K562 (cell line): ENCODE data around the gene TRAK1. TPM values are rescaled to one million over a fixed set of nuclear protein-coding genes. Genes with fewer than 3 reads are reported as not detected.

Source experiments
- ATAC-seq: fragments of 200-7000 bp; cut with Tn5 transposase; 3 replicates; pipeline ENCODE4 v1.9.1; 2020; ENCODE audit warnings: moderate library complexity
- BruUV-seq: library from RNA; stranded (reverse); fragments of 400-500 nt; replicated peaks from 2 replicates; lab custom pipeline; 2021; lab: Mats Ljungman, UMichigan
- CTCF ChIA-PET: fragments of 300-600 bp; formaldehyde crosslinking; extraction: SDS; loops from one replicate; lab custom pipeline; 2021; ENCODE audit warnings: low intra/inter-chr PET ratio; lab: Yijun Ruan, JAX
- POLR2A ChIA-PET: fragments of 300-600, 350-650 bp; sonication (Branson Sonifier 250); formaldehyde crosslinking; extraction: SDS; loops from one replicate; lab custom pipeline; 2021; ENCODE audit warnings: antibody characterized with exemption, inconsistent platforms; lab: Yijun Ruan, JAX
- DNase-seq, 4 experiments: peaks; one replicate each; pipeline versions ENCODE4 v3.0.0 to v3.0.0-alpha.2; 2011 to 2018; ENCODE audit warnings: low spot score in 3 of 4, mixed read lengths in 3 of 4; ENCODE audit errors: extremely low read depth in 1 of 4
- FAIRE-seq: peaks from 2 replicates; lab custom pipeline; 2011; peaks lifted over from hg19 to GRCh38; lab: Jason Lieb, UNC
- H2AFZ ChIP-seq: 2 replicates; pipeline ENCODE4 v1.6.0; 2011; ENCODE audit warnings: low read depth, low read length, control low read depth, inconsistent platforms
- H3K27ac ChIP-seq: fragments of 200-600 bp; 3 replicates; pipeline ENCODE4 v1.8.0; 2011; ENCODE audit warnings: low read depth, mild to moderate bottlenecking, control low read depth, inconsistent platforms, low read length, moderate library complexity, mixed read lengths; ENCODE audit errors: extremely low read depth
- H3K27me3 ChIP-seq, 2 experiments: fragments of 300-600 bp in 1 of 2; 2 replicates in 1 of 2; 3 replicates in 1 of 2; pipeline versions ENCODE4 v1.6.0 to v1.8.0; 2011; ENCODE audit warnings: inconsistent platforms in 2 of 2, low read length in 2 of 2, mild to moderate bottlenecking in 1 of 2, mixed read lengths in 1 of 2, moderate library complexity in 1 of 2; ENCODE audit not compliant: control insufficient read depth in 2 of 2, insufficient read depth in 2 of 2
- H3K36me3 ChIP-seq: fragments of 300-600 bp; 3 replicates; pipeline ENCODE4 v1.8.0; 2011; ENCODE audit warnings: mild to moderate bottlenecking, low read length, inconsistent platforms; ENCODE audit not compliant: control insufficient read depth, insufficient read depth
- H3K4me1 ChIP-seq, 2 experiments: fragments of 200-600 bp in 1 of 2; replicated peaks in 1 of 2; 2 replicates in 1 of 2; 3 replicates in 1 of 2; pipeline versions ENCODE4 v1.5.1 to v1.8.0; 2011; ENCODE audit warnings: inconsistent platforms in 2 of 2, low read length in 2 of 2, mild to moderate bottlenecking in 1 of 2, mixed read lengths in 1 of 2, moderate library complexity in 1 of 2; ENCODE audit not compliant: control insufficient read depth in 2 of 2, insufficient read depth in 2 of 2
- H3K4me2 ChIP-seq: 2 replicates; pipeline ENCODE4 v1.6.1; 2011; ENCODE audit warnings: low read length, control low read depth, inconsistent platforms, mixed read lengths; ENCODE audit not compliant: insufficient read depth
- H3K4me3 ChIP-seq: fragments of 200-600 bp; sonication (generic), shearing (Covaris generic); 2 replicates; pipeline ENCODE4 v1.5.1; 2016; ENCODE audit warnings: control low read depth, inconsistent platforms
- H3K79me2 ChIP-seq: fragments of 200-600 bp; 3 replicates; pipeline ENCODE4 v1.8.0; 2011; ENCODE audit warnings: low read length, inconsistent platforms; ENCODE audit not compliant: control insufficient read depth, insufficient read depth
- H3K9ac ChIP-seq, 2 experiments: 2 replicates each; pipeline versions ENCODE4 v1.6.0 to v1.6.1; 2011; ENCODE audit warnings: low read depth in 2 of 2, low read length in 2 of 2, control low read depth in 1 of 2, inconsistent platforms in 1 of 2, mild to moderate bottlenecking in 1 of 2, mixed read lengths in 1 of 2; ENCODE audit not compliant: insufficient read depth in 1 of 2
- H3K9me1 ChIP-seq: one replicate; pipeline ENCODE4 v1.6.0; 2011; ENCODE audit warnings: inconsistent platforms, mild to moderate bottlenecking, low read length, moderate library complexity; ENCODE audit not compliant: control insufficient read depth, insufficient read depth
- H3K9me3 ChIP-seq: replicated peaks from 2 replicates; pipeline ENCODE4 v1.5.1; 2011; ENCODE audit warnings: low read depth, low read length, inconsistent platforms; ENCODE audit not compliant: control insufficient read depth, insufficient read depth
- H4K20me1 ChIP-seq: replicated peaks from 2 replicates; pipeline ENCODE4 v1.6.1; 2011; ENCODE audit warnings: low read length, inconsistent platforms, mixed read lengths; ENCODE audit not compliant: control insufficient read depth, insufficient read depth
- ATF7 ChIP-seq: fragments of 450-650 bp; IDR thresholded peaks from 2 replicates; pipeline ENCODE4 v1.7.1; 2014; ENCODE audit warnings: mild to moderate bottlenecking, moderate library complexity
- PHB ChIP-seq: fragments of 250-450 bp; sonication (Bioruptor Pico); IDR thresholded peaks from 2 replicates; pipeline ENCODE4 v1.5.0; 2021
- SREBF2 ChIP-seq: sonication (generic); formaldehyde crosslinking; IDR thresholded peaks from 2 replicates; pipeline ENCODE4 v1.4.0; 2020; ENCODE audit warnings: mild to moderate bottlenecking, missing genetic modification reagents
- STAG1 ChIP-seq: sonication (generic); formaldehyde crosslinking; IDR thresholded peaks from 2 replicates; pipeline ENCODE4 v1.5.0; 2020; ENCODE audit warnings: missing genetic modification reagents, borderline replicate concordance
- TARDBP ChIP-seq: fragments of 450-650 bp; IDR thresholded peaks from 2 replicates; pipeline ENCODE4 v1.6.1; 2016
- TEAD1 ChIP-seq, 2 experiments: fragments of 450-650 bp in 1 of 2; sonication (generic) in 1 of 2; formaldehyde crosslinking; IDR thresholded peaks; 2 replicates each; pipeline versions ENCODE4 v1.4.0 to v1.8.0; 2020 to 2022; ENCODE audit warnings: mild to moderate bottlenecking in 2 of 2, missing genetic modification reagents in 1 of 2
- WGBS: fragments of 100-300 bp; shearing (Covaris generic); methylation state at CpG from one replicate; pipeline ENCODE4 v1.1.6; 2016; ENCODE audit warnings: low coverage, mixed read lengths; ENCODE audit not compliant: insufficient coverage; ENCODE audit errors: missing lambda C conversion rate; 5-methylcytosine and 5-hydroxymethylcytosine counted together
- in situ Hi-C: fragments of 300-500 bp; cut with MboI; formaldehyde crosslinking; loops from 4 replicates; pipeline ENCODE4 v1.15.0; 2018; ENCODE audit warnings: inconsistent platforms, mixed read lengths
- intact Hi-C: fragments of 100-400 bp; cut with micrococcal nuclease; formaldehyde crosslinking; loops from 2 replicates; pipeline ENCODE4 v1.14.2; 2022
- polyA plus RNA-seq, 8 experiments: library from polyadenylated mRNA; depleted of rRNA in 4 of 8; stranded (reverse) in 5 of 8; unstranded in 3 of 8; fragments of >200 nt; fragmentation: Nextera tagmentation in 2 of 8; fragmentation: Illumina TruSeq in 1 of 8; extraction: Ambion mirVana in 2 of 8; extraction: Trizol in 1 of 8; gene quantifications; 2 replicates each; pipeline versions ENCODE4 v1.2.1 to v1.2.3, GENCODE V29; 2011 to 2014; ENCODE audit warnings: inconsistent platforms in 1 of 8, missing spikeins in 1 of 8
- total RNA-seq, 7 experiments: library from RNA; depleted of rRNA in 6 of 7; stranded (reverse); fragments of >200 nt in 6 of 7; fragmentation: Illumina TruSeq in 2 of 7; extraction: Trizol in 2 of 7; gene quantifications; 2 replicates each; pipeline versions ENCODE4 v1.2.1 to v1.2.3, GENCODE V29; 2011 to 2021; ENCODE audit warnings: low replicate concordance in 1 of 7
- TF ChIP-seq, protein P1 (sequence below): fragments of 450-650 bp; formaldehyde crosslinking; conservative IDR thresholded peaks from 2 replicates; pipeline ENCODE4 v1.4.0; 2022; ENCODE audit warnings: mild to moderate bottlenecking, missing genetic modification characterization
- TF ChIP-seq, protein P2 (sequence below): fragments of 450-650 bp; IDR thresholded peaks from 2 replicates; pipeline ENCODE4 v1.6.1; 2017; ENCODE audit warnings: antibody characterized with exemption
- TF ChIP-seq, protein P3 (sequence below): fragments of 450-650 bp; IDR thresholded peaks from 2 replicates; pipeline ENCODE4 v1.6.1; 2014; ENCODE audit warnings: low read depth, mild to moderate bottlenecking, moderate library complexity, borderline replicate concordance
- TF ChIP-seq, protein P4 (sequence below): IDR thresholded peaks from 2 replicates; pipeline ENCODE4 v1.6.1; 2016; ENCODE audit warnings: missing genetic modification characterization, missing compliant biosample characterization

The TRAK1 gene
- total and polyA plus RNA-seq, 9 of the 15 experiments (the other 6 are each of a cell fraction or from before 2014, with no cell fraction given), result 5.3 to 28.5 (median 17.5) TPM

DNA sequence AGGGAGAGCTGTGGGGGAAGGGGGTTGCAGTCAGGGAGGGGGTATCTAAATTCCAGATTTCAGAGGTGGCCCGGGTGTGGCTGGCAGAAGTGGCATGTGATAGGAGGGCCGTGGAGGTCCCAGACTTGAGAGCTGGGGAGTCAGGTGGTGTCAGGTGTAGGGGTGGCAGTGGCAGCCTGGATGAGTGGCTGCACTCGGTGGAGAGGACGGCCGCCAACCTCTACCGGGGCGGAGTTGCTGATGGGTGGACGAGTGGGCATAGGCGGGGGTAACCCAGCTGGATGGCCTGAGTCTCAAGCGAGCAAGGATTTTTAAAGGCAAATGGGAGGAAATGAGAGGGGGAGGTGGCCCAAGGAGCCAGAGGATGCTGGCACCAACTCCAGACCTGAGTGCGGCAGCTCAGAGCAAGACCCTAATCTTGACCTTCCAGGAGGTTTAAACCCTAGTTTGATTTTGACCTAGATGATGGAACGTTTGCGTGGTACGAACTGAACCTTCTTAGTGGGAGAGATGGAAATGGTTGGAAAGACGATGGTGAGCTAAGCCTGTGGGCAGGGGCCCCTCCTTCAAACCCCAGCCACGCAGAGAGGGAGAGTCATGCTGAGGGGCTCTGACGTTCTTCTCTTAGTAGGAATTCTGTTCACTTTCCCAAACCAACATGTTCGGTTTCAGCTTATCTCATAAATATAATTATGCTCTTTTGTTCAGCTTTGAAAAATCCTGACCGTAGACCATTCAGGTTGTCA, 8.0 kb downstream of the TRAK1 start:
- Histone ChIP-seq H3K27ac (no peak overlapping the region), H3K36me3 (peaks cover 8% of the 10 kb centered on the region; the same call in 1 of the 3 replicates), H2AFZ (no peak overlapping the region), H3K27me3 (no peaks in the 10 kb centered on the region), H3K79me2 (no peaks in the 10 kb centered on the region), H4K20me1 (peaks cover 11% of the 10 kb centered on the region), H3K9me3 (no peaks in the 10 kb centered on the region), H3K4me3 (no peak overlapping the region), H3K4me2 (no peak overlapping the region), H3K9me1 (no peaks in the 10 kb centered on the region), H3K4me1 (peaks cover 0 to 4% of the 10 kb centered on the region in 2 experiments; a peak in 1 of 5 replicates), H3K9ac (peak overlapping the region in 1 of 2 experiments; percentile 32; a peak in 1 of 4 replicates)
- 60% methylated on average over 17 of the region's 19 CpGs for WGBS
- CTCF ChIA-PET, result interaction anchor here (0.6 to 2.4 kb wide), 8 partner anchors 85 to 403 kb away, joined by 3 to 52 read pairs (median 4); no protein-coding TSS in a partner anchor
- no peak for FAIRE-seq
- intact Hi-C loops (loop anchor here (1.0 to 5.0 kb wide), 4 partner anchors 86 to 205 kb away; no protein-coding TSS in a partner anchor), in situ Hi-C loops (loop anchor here (25.0 kb wide), 1 partner anchor 187 kb away; no protein-coding TSS in a partner anchor)
- no TSS peak for BruUV-seq
- peak; percentile 36 for ATAC-seq
- TF ChIP-seq TEAD1 (CRISPR knock-in tag; IDR thresholded peaks at IDR 0.05) (no peak), ATF7 (no peak), STAG1 (CRISPR knock-in tag) (no peak), TARDBP (no peak), PHB (CRISPR knock-in tag) (no peak), SREBF2 (CRISPR knock-in tag) (no peak)
- TF ChIP-seq, protein P1, sequence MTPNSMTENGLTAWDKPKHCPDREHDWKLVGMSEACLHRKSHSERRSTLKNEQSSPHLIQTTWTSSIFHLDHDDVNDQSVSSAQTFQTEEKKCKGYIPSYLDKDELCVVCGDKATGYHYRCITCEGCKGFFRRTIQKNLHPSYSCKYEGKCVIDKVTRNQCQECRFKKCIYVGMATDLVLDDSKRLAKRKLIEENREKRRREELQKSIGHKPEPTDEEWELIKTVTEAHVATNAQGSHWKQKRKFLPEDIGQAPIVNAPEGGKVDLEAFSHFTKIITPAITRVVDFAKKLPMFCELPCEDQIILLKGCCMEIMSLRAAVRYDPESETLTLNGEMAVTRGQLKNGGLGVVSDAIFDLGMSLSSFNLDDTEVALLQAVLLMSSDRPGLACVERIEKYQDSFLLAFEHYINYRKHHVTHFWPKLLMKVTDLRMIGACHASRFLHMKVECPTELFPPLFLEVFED, result no peak
- TF ChIP-seq, protein P2, sequence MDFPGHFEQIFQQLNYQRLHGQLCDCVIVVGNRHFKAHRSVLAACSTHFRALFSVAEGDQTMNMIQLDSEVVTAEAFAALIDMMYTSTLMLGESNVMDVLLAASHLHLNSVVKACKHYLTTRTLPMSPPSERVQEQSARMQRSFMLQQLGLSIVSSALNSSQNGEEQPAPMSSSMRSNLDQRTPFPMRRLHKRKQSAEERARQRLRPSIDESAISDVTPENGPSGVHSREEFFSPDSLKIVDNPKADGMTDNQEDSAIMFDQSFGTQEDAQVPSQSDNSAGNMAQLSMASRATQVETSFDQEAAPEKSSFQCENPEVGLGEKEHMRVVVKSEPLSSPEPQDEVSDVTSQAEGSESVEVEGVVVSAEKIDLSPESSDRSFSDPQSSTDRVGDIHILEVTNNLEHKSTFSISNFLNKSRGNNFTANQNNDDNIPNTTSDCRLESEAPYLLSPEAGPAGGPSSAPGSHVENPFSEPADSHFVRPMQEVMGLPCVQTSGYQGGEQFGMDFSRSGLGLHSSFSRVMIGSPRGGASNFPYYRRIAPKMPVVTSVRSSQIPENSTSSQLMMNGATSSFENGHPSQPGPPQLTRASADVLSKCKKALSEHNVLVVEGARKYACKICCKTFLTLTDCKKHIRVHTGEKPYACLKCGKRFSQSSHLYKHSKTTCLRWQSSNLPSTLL, result no peak
- TF ChIP-seq, protein P3, sequence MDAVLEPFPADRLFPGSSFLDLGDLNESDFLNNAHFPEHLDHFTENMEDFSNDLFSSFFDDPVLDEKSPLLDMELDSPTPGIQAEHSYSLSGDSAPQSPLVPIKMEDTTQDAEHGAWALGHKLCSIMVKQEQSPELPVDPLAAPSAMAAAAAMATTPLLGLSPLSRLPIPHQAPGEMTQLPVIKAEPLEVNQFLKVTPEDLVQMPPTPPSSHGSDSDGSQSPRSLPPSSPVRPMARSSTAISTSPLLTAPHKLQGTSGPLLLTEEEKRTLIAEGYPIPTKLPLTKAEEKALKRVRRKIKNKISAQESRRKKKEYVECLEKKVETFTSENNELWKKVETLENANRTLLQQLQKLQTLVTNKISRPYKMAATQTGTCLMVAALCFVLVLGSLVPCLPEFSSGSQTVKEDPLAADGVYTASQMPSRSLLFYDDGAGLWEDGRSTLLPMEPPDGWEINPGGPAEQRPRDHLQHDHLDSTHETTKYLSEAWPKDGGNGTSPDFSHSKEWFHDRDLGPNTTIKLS, result no peak
- TF ChIP-seq, protein P4, sequence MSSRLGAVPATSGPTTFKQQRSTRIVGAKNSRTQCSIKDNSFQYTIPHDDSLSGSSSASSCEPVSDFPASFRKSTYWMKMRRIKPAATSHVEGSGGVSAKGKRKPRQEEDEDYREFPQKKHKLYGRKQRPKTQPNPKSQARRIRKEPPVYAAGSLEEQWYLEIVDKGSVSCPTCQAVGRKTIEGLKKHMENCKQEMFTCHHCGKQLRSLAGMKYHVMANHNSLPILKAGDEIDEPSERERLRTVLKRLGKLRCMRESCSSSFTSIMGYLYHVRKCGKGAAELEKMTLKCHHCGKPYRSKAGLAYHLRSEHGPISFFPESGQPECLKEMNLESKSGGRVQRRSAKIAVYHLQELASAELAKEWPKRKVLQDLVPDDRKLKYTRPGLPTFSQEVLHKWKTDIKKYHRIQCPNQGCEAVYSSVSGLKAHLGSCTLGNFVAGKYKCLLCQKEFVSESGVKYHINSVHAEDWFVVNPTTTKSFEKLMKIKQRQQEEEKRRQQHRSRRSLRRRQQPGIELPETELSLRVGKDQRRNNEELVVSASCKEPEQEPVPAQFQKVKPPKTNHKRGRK, result no peak
- POLR2A ChIA-PET, result interaction anchor here (0.5 to 1.0 kb wide), 4 partner anchors 15 to 404 kb away, joined by 3 read pairs; no protein-coding TSS in a partner anchor
- no peak for DNase-seq
